NB4 (cell line): ENCODE data around the gene LRRC10.

Experiments
- CTCF ChIP-seq: IDR thresholded peaks from one replicate; pipeline ENCODE4 v1.5.1; 2012; ENCODE audit warnings: low read depth, low read length
- POLR2A ChIP-seq: IDR thresholded peaks from 2 replicates; pipeline ENCODE4 v1.6.1; 2011; ENCODE audit warnings: mild to moderate bottlenecking; ENCODE audit not compliant: insufficient read length; ENCODE audit errors: extremely low read depth

GRCh38 chr12:69620077-69620476 lies 9.4 kb upstream of the LRRC10 start:
- TF ChIP-seq POLR2A (no peak), CTCF (no peak)
